HuH-7.5 (cell line): Measurements from ENCODE around the gene UBALD1.

Source experiments
- DNase-seq: peaks from one replicate; pipeline ENCODE4 v3.0.0; 2011; ENCODE audit warnings: low spot score

The UBALD1 gene

DNA sequence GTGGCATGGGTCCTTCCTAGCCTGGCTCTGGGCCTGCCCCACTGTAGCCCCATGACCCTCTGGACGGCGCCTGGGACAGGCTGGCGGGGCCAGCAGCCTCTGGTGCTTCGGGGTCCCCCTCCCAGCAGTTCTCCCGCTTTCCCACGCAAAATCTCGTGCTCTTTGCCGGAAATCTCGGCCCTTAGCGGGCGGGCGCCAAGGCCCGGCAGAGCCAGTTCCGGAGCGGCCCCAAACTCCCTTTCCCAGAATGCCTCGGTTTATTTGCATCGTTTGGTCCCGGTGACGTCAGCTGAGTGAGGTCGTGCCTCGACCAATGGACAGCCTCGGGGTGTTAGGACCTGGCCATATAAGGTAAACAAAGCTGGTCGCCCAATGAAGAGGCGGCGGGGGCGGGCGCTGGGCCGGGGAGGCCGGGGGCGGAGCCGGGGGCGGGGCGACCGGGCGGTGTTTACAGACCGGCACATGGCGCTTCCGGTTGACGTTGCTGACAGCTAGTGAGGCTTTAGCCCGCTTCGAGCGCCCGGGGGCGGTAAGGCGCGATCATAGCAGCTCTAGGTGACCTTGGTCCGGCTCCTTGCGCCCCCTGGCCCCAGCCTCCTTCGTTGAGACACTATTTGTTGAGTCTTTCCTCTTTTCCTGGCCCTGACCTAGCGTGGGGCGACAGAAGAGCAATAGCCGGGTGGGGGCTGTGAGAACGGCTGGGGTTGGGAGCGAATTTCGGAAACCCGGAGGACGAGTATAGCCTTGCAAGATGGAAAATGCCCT lies 1.5 kb upstream of the UBALD1 start:
- peak; percentile 97 for DNase-seq

DNA sequence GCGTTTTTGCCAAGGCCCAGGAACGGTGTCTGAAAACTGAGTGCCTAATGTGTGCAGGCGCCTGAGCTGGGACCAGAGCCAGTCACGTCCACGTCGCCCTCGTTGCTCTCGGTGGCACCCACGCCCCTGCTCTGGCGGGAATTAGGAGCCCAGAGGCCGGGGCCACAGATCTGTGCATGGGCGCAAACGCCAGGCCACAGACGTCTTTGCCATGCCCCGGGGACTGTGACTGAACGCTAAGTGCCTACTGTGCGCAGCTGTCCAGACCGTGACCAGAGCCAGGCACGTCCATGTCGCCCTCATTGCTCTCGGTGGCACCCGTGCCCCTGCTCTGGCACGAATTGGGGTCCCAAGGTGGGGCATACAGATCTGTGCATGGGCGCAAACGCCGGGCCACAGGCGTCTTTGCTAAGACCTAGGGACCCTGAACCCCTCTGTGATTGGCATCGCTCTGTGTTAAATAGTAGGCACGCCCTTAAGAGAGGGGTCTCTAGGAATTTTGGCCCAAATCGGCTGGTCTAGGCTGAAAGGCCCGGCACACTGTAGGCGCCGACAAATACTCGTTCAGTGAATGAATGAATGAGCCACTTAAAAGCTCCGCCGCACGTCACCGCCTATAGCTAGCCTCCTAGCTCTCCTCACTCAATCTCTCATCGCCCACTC lies 827 bp upstream of the UBALD1 start:
- DNase-seq: no peak

DNA sequence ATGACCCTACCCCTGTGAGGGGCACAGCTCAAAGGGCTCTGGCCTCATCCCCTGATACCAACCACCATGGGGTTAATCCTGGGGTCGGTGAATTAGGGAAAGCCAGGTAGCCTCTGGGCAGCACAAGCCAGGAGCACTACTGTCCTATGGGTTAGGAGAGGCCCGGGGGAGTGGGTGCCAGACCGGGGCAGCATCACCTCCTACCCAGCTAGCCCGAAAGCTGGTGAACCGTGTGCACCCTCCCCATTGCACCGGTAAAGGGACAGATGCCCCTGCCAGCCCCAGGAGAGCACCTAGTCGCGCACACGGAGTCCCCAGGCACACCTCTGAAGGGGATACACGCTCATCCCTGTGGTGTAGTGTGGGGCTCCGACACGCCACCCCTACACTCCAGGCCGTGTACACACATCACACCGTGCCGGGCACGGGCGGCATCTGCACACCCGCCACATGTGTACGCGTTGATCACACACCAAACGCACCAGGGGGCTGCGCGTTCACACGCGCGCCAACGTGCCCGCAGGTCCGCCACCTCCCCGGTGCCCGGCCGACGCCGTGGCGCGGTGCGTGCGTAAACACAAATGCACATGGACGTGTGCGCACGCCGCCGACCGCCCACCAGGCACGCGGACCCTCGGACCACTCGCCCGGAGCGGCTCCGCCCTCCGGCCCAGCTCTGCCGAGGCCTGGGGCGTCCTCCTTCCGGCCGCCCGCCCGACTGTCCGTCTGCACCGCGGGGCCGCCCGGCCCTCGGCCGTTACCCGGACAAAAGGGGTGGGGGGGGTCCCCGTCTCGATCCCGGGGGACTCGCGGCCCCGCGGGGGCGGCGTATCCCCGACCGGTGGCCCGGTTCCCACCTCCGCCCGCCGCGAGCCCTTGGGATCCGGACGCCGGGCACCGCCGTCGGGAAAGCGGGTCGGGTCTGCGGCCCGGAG lies 785 bp downstream of the UBALD1 start:
- DNase-seq: no peak

DNA sequence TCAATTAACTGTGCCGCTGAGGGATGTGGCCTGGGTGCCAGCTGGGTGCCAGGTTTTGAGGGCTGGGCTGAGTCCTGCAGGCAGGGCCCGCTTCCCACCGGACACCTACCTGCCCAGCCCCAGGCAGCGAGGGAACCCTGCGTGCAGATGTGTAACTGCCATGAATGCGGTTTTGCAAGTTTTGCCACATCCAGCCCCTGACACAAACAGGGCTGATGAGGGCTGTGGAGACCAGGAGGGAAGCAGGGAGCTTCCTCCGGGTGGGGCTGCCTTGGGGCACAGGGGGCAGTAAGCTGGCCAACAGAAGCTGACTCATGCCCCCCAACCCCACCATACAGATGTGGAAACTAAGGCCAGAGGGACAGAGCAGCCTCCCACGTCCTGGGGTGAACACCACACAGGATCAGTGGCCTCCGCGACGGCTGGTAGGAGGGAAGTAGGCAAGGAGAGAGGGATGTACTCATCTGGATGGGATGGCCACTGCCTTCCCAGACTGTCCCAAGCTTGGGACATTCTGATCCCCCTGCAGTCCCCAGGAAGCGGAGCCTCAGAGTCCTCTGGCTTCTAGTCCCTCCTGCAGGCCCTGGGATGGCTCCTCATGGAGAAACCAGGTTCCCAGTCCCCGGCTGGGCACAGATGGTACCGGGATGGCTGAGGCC lies 1.6 kb downstream of the UBALD1 start:
- DNase-seq: no peak

DNA sequence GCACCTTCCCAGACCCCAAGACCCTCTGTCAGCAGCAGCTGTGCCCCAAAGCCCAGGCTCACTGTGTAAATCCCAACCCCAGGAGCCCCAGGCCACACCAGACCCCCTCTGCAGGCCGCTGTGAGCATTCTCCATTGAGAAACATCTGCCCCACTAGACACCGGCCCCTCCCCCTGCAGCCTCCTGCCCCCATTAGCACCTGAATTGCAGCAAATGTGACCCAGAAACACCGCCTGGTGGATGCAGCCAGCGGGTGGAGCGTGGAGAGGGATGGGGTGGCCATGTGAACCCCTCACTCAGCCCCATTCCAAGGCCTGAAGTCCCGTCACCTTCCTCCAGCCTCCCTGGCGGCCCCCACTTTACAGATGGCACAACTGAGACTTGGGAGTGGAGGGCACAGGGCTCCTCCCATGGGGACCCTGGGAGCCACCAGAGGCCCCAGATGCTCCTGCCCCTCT lies 2.2 kb downstream of the UBALD1 start:
- DNase-seq: no peak

DNA sequence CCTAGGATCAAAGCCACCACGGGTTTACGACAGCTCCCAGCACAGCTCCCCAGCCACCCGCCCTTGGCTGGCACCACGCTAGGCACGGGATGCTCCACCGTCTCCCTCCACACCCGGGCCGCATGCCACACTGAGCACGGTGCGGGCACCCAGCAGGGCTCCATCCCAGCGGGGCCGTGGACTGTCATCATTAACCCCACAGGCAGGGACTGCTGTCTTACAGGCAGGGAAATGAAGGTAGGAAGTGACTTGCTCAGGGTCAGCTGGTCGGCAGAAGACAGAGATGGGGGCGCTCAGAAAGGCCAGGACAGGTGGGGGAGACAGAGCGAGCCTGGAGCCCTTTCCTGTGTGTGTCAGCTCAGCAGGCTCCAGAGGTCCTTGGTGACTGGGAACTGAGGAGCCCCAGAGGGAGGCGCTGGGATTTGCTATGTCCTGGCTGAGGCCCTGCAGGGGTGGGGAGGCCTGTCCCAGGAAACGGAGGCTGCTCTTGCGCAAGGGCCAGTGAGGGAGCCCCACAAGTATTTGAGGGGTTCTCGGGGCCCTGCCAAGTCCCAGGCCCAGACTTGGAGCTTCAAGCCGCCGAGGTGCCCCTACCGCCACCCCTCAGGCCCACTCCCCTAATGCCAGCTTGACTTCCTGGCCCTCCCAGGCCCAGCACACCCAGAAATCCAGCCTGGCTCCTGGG lies 3.2 kb downstream of the UBALD1 start:
- DNase-seq: no peak

DNA sequence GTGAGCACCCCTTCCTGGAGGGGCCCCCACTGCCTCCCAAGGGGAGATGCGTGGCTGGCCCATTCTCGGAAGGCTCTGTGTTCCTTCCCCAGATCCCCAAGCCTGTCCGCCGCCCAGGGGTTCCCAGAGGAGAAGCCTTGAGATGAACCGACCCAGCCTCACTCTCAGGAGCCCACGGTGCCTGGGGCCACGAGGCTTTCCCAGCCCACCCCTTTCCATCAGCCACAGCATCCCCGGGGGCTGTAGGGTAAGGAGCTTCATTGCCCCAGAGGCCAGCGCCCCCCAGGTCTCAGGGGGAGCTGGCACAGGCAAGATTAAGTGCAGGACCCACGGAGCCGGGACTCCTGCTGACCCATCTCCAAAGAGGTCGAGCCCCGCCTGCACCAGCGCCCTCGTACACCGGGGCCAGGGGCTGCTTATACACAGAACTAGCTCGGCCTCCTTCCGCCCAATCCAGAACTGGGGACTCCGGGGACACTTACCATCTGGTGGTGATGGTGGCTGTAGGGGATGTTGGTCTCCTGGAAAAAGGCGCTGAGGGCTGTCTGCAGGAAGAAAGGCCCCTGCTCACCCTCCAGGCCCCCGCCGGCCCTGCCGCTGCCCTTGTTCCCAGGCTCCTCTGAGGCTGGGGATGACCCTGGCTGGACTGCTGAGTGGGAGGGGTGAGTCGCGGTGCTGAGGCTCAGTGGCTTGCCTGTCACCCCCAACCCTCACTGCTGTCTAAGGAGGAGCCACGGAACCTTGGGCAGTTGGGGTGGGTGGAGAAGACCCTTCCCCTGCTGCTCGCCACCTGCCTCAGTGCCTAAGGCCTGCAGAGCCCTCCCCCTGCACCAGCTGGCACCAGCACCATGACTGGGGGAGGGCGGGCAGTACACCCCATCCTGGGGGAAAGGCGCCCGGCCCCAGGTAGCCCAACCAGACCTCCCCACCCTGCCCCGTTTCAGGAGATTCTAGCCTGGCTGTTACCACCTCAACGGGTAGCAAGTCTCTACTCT lies 4.4 kb downstream of the UBALD1 start:
- no peak for DNase-seq

DNA sequence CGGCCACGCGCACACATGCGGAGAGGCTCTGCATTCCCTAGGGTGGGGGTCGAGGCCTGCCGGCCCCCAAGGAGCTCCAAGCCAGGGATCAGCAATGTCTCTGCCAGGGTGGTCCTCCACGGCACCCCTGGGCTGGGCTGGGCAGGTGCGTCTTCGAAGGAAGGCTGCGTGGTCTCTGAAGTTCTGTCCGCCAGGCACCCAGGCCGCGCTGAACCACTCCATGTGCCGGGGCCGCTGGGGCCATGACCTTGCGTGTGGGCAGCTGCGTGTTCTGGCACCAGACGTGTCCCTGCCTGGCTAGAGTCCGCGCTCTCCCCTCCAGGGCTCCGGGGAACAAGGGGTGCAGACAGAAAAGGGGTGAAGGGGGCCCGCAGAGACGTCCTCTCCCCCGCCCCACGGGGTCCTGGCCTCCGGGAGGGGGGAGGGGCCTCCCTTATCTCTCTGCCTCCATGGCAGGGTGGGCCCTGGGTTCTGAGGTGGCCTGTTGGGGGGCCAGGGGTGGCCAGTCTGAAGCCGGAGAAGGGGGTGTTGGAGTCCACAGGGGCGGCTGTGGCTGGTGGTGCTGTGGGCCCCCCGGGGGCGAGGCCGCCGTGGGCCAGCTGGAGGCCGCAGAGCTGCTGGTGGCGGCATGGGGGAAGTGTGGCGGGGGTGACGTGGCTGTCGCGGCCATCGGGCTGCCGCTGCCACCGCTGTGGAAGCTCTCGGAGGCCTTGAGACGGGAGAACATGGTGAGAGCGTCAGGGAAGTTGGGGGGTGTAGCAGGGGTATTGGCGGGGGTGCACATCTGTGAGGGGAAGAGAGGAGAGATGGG lies 5.3 kb downstream of the UBALD1 start:
- DNase-seq: no peak

DNA sequence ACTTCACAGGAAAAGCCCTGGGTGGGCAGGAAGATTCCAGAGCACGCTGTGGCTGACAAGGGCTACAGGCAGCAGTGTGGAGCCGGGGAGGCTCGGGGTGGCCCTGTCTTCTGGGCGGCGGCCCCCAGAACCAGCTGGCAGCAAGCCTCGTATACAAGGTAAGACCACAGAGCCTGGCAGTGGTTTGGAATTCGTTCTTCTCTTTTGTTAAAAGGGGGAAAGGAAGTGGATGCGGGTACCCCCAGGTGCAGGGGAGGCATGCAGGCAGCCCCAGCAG lies 6.0 kb downstream of the UBALD1 start:
- DNase-seq: no peak

DNA sequence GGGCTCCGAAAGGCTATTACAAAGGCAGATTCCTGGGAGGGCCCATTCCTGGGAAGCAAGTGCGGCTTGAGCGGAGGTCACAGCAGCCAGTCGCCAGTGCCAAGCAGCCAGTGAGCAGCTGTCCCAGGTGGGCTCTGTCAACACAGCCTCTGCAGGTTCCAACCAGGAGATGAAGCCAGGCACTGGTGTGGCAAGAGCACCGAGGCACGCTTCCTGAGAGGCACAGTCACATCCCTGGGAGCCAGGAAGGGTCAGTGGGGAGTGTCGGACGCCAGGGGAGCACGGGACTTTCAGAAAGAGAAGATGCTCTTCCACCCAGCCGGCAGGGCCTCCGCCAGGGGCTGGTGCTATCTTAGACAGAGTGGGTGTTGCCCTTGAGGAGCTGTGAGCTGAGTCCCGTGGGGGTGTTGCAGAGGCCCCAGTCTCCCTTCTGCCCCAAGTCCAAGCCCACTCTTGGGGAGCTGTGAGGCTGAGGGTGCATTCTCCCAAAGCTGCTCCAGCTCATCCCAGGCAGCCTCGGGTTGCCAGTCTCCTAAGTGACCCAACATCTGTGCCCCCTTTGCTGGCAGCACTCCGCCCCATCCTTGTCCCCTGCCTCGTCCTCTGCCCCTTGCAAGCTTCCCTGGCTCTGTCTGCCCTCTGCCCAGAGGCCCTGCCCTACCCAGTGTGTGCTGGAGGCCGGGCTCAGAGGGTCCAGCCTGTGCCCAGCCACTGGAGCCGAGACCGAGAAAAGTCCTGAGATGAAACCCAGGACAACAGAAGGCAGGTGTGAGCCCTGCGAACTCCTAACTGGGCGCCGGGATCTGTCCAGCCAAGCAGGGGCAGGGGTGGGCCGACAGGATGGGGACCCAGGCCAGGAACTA lies 6.6 kb downstream of the UBALD1 start:
- DNase-seq: no peak

DNA sequence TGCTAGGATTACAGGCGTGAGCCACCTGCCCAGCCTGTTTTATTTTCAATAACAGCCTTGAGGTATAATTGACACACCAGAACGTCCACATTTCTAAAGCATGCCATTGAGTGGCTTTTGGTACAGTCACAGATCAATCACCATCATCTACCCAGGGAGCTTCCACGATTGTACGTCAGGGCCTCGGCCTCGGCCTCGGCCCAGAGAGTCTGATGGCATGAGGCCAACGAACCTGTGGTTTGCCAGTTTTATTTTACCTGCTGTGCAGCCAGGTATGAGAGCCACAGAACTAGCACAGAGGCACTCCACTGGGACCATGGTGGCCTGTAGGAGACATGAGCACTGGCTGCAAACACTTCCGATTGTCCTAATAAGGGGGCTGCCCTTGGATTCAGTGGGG lies 8.3 kb downstream of the UBALD1 start:
- DNase-seq: no peak

DNA sequence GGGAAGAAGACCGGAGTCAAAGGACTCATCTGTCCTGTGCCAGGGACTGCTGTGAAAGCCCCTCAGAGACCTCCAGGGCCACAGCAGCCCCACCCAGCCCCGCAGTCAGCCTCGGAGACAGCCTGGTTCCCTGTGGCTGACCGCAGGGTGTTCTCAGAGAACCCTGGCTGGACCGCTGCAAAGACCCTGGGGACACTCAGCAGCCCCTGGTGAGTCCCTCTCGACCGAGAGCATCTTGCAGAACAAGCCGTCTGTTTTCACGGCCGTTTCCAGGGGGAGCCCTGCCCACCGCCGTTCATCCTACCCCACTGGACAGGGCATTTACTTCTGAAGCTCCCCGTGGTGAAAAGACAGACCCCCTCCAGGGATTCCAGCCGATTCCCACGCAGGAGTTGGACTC lies 10.3 kb downstream of the UBALD1 start:
- DNase-seq: no peak

DNA sequence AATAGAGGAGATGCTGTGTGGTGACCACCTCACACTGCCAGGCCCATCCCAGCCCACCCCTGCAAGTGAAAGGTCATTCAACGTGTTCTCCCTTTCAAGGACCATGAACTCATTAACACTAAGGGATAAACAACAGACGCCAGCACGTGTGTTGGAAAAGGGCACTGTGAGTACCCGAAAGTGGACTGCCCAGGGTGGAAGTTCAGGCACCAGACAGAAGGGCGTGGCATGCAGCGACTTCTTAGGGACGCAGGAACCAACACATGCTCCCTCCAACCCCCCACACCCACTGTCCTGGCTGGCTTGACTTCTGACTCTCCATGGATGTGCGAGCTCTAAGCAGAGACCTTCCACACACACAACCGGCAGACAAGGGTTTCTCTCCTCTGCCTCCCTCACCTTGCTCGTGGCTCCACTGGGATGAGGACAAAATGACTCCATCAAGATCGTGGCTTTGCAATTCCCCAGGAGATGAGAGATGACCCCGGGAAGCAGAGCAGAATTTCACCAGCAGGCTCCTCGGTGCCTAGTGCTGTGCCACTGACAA lies 11.0 kb downstream of the UBALD1 start:
- DNase-seq: no peak

DNA sequence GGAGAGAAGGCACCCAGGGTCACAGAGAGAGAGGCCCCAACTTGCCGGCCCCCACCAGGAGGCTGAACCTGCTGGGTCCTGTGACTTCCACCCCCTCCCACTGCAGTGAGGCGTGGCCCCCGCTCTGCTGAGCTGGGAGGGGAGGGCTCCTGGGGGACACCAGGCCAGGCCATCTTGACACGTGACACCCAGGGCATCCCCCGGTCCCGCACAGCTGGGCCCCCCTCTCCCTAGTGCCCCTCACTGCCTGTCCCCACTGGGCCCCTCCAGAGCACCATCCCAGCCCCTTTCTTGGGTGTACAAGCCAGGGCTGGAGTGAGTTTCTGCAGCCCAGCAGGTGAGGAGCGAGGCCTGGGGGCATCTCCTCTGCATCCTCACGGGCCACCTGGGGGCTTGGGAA lies 12.4 kb downstream of the UBALD1 start:
- DNase-seq: no peak

DNA sequence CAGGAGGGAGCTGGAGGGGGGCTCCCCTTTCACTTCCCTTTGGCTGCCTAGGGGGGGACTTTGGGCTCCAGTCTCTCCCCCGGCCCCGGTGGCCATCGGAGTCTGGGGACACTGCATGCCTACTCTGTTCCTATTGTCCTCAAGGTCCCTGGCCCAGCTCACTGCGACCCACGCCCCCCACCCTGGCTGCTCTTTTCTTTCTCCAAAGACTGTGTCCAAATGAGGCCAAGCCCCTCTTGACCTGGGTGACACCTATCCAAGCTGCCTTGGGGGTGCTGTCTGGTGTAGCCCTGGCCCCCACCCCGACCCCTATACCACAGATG lies 12.9 kb downstream of the UBALD1 start:
- DNase-seq: no peak

DNA sequence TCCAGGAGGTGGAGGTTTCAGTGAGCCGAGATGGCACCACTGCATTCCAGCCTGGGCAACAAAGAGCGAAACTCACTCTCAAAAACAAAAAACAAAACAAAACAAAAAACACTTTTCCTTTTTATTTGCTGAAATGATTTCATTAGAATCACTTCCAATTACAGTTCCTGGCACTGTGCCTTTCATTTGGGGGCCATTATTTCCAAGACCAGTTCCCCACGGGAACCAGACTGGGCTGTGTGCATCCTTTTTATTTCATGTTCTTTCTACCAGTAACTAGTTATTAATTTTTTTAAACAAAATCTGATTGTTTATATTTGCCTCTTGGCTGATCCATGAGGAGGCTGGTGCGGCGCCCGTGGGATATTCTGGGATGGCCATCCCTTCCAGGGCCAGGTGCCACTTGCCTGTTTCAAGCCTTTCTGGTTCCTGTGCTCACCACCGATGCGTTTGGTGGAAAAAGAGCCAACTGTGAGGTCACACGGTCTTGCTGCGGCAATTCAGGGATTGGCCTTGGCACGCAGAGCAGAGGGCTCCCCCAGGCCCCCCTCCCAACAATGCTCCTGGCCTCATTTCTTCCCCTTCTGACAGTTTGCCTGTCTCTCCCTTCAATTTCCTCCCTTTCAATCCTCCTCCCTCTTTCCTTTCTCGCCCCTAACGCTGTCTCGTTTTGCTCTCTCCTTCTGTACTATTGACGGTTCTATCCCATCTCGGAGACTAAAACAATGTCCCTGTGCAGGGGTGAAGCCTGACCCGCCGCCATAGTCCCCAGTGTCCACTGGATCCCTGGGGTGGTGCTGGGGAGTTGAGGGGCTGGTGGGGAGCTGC lies 13.4 kb downstream of the UBALD1 start:
- DNase-seq: no peak

DNA sequence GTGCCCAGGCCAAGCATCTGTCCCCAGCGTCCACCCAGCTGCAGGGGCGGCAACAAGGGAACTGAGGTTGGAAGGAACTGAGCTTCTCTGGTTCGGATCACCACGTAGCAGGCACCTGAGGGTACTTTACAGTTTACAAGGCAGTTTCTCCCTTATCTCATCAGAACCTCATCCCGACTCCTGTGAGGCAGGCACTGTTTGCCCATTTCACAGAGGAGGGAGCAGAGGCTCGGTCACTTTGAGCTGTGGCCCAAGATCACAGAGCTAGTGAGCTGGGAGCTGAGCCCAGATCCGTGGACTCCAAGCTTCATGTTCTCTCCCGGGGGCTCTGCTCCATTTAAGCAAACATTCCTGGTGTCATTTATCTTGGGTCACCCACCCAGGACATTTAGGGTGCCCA lies 15.1 kb downstream of the UBALD1 start:
- DNase-seq: no peak

DNA sequence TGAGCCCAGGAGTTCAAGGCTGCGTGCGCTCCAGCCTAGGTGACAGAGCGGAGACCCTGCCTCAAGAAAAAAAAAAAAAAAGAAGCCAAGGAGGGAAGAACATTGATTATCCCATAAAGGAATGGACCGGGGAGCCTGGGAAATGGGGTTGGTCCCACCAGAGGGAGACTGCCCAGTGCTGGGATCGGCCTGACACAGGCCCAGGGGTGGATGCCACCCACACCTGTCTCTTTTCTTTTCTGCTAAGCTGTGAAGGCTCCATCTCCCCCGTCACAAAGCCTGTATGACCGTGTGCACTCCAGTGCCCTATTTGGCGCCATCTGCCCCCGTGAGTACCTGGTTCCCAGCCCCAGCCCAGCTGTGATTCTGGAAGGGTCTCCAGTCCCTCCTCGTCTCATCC lies 15.7 kb downstream of the UBALD1 start:
- no peak for DNase-seq
